Subcutaneous adipose tissue (tissue), 4 donors: ENCODE results near the gene PLEKHG7. TPM values are rescaled to one million over a fixed set of nuclear protein-coding genes. Genes with fewer than 3 reads are reported as not detected.

Experiments
- total RNA-seq, 4 donors: library from RNA; depleted of rRNA; stranded (reverse); fragments of >200 nt; gene quantifications; one replicate each; pipeline ENCODE4 v1.1.0, GENCODE V29; 2016
- TF ChIP-seq, protein P1 (sequence below): fragments of 450-650 bp; IDR thresholded peaks from one replicate; pipeline ENCODE4 v1.5.1; 2016; ENCODE audit warnings: low read depth, mild to moderate bottlenecking, control low read depth, antibody characterized with exemption, moderate library complexity

Gene PLEKHG7
- total RNA-seq, 4 donors from 2014 or later: not detected

DNA sequence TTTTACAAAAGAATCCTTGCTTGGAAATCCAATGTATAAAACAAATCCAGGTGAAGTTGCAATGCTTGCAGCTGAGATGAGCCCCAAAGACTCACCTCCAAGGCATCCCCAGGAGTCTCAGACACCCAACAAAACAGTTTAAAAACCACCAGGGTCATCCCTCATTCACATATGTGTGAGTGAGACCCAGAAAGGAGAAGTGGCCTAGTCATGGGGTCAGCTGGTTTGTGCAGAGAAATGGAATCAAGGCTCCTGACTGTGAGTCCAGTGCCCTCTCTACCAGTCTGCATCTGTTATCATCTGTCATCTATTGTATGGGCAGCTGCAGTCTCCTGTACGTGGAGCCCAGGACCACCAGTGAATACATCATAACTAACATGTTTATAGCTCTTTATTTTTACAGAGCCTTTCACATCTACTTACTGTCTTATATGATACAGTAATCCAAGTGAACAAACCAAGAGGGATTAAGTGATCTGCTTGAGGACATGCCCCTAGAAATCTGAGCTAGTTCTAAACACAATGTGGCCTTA lies 27.1 kb downstream of the PLEKHG7 start:
- TF ChIP-seq, protein P1, sequence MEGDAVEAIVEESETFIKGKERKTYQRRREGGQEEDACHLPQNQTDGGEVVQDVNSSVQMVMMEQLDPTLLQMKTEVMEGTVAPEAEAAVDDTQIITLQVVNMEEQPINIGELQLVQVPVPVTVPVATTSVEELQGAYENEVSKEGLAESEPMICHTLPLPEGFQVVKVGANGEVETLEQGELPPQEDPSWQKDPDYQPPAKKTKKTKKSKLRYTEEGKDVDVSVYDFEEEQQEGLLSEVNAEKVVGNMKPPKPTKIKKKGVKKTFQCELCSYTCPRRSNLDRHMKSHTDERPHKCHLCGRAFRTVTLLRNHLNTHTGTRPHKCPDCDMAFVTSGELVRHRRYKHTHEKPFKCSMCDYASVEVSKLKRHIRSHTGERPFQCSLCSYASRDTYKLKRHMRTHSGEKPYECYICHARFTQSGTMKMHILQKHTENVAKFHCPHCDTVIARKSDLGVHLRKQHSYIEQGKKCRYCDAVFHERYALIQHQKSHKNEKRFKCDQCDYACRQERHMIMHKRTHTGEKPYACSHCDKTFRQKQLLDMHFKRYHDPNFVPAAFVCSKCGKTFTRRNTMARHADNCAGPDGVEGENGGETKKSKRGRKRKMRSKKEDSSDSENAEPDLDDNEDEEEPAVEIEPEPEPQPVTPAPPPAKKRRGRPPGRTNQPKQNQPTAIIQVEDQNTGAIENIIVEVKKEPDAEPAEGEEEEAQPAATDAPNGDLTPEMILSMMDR: no peak

DNA sequence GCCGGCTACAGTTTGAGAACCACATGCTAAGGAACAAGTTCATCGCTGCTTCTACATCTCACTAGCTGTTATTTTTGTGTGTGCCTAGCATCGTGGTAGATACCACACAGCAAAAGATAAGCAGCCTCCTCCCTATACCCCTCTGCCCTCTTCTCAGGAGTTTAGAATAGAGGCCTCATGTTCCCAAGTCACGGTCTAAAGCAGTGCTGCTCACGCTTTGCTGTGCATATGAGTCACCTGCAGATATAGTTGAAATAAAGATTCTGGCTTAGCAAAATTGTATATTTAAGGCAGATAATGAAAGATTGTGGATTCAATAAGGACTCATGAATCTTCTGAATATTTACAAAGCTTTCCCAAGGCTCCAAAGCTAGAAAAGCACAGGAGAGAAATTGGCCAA lies 28.0 kb downstream of the PLEKHG7 start:
- TF ChIP-seq, protein P1: no peak

DNA sequence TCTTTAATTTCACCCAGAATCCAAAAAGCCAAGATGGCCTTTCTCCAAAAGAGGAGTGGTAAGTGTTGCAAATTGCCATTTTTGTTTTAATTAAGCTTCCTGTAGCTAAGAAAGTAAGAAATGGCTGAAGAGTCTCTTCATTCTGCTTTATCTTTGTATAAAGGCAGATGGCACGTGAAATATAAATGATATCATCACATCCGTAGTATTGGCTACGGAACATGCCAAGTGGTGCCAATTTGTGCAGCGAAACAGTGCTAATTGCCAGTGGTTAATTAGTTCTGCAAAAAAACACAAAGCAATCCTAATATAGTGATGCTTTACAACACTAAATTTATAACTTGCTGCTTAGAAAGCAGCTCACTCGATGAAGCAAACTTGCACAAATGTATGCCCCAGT lies 29.4 kb downstream of the PLEKHG7 start:
- TF ChIP-seq, protein P1: no peak

DNA sequence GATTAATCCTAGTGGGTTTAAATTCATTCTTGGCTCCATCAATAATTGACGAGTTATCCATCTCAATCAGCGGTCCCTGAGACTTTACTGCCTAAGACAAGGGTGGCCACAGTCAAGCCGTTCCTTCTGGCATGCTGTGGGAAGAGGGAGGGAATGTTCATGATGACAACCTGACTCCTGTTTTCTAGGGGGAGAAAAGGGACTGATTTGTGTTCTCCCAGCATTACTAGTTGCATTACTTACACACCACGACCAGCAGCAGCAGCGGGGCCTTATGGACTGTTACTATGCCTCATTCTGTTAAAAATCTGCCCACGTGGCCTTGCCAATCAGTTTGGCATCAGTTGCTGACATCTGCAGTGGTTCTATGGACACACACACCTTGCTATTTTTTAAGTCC lies 29.9 kb downstream of the PLEKHG7 start:
- TF ChIP-seq, protein P1: no peak

DNA sequence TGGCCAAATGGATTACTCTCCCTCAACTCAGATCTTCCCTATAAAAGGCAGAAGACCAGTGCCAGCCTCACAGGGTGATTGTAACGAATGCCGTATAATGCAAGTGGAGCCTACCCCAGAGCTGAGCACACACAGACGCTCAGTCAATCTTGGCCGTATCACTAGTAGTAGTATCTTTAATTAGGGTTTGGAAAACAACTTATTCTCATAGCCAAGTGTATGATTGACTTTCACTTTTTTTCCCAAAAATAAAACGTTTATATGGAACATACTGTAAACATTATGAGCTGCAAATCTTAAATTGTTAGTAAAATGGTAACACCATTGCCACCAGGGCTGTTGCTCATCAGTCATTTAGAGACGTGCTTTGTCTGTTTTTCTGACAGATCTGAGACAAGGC lies 30.4 kb downstream of the PLEKHG7 start:
- TF ChIP-seq, protein P1: no peak

DNA sequence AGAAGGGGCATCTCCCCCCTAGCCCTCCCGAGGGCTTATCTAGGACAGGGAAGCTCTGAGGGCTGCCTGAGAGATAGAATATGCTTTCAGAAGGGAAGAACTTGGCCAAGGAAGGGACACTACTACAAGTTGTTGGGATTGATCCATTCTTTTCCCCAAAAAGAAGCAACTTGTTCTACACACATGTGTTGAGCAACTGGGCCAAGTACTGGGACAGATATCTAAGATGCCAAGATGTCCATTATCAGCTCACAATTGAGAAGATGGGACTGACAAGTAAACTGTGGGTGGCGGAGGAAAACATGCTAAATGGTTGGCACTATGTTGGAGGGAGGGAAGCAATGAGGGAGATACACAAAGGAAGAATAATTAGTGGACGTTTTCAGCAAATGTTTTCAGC lies 30.9 kb downstream of the PLEKHG7 start:
- TF ChIP-seq, protein P1: no peak

DNA sequence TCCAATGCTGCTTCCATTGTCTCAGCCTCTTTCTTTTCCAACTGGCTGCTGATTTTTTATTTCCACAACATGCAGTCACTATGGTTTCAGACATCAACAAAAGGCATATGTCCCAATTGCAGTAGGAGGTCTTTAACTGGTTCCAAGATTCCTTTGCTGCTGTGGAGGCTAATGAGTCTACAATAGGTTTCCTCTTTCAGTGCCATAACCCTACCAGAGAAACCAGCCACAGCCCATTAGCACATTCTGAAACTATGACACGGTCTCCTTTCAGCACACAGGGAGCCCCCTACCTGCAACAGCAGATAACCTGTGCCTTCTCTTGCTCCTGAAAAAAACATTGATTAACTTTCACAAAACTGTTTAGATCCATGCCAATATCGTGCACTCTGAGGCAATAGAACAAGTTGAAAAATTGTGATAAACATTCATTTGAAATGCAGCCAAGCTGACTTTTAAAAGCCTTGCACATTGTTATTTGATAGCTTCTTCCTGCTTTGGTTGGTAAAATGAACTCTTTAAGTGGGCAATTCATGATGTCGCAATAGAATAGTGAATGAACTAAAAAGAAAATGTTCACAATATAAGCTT lies 32.4 kb downstream of the PLEKHG7 start:
- TF ChIP-seq, protein P1: no peak
